GM18858 (cell line): Measurements from ENCODE around the gene BMPR1B.
"Not testable (repeated sequence)": the region's sequence is repeated elsewhere in the genome, so short reads cannot be mapped to it uniquely, and the experiment has no call there.

Experiments
- ATAC-seq: cut with Tn5 transposase; IDR thresholded peaks from one replicate; pipeline ENCODE4 v1.9.1; 2021; ENCODE audit not compliant: unreplicated experiment

BMPR1B gene

DNA sequence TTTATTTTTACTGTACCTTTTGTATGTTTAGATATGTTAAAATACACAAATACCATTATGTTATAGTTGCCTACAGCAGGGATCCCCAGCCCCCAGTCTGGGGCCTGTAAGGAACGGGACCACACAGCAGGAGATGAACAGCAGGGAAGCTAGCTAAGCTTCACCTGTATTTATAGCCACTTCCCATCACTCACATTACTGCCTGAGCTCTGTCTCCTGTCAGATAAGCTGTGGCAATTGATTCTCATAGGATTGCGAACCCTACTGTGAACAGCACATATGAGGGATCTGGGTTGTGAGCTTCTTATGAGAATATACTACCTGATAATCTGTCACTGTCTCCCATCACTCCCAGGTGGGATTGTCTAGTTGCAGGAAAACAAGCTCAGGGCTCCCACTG, 73.9 kb downstream of the BMPR1B start:
- no peak for ATAC-seq

DNA sequence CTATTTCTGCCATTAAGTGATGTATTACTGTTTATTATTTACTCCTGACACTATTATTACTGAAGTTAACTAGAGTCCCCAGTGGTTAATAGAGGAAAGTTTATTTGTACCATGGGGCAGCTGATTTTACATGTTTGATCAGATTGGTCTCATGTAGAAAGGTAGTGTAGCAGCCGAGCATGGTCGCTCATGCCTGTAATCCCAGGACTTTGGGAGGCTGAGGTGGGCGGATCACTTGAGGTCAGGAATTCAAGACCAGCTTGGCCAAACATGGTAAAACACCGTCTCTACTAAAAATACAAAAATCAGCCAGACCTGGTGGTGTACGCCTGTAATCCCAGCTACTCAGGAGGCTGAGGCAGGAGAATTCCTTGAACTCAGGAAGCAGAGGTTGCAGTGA, 74.6 kb downstream of the BMPR1B start:
- ATAC-seq: not testable (repeated sequence)

DNA sequence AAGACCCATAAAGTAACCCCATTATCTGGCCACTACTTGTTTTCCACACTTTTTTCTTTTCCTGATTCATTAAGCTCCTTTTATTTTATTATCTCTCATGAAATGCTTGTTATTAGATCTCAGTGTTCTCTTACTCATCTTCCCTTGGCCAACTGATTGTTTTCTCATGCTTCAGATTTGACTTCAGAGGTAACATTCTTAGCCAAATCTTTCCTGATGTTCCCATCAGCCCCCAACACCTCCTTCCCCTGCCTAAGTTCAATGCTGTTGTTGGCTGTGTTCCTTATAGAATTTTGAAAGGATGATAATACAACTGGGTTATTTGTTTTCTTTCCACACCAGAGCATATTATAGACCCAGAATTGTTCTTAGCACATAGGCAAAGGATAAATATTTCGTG, 75.6 kb downstream of the BMPR1B start:
- ATAC-seq: no peak

DNA sequence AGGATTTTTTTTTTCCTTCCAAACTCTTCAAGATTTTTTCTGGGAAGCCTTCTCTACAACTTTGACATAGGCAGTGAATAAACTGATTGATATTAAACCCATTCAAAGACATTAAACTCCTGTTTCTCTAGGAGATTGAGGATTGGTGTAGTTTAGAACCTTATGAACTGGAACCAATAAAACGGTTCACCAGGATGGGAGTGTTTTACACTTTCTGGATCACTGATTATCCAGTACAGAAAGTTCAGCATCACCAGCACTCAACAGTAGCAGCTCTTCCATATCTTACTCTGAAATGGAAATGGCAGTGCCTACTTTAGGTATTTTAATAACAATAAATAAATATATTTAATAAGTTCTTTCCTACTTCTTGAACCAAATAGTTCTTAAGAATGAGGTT, 76.7 kb downstream of the BMPR1B start:
- ATAC-seq: no peak

DNA sequence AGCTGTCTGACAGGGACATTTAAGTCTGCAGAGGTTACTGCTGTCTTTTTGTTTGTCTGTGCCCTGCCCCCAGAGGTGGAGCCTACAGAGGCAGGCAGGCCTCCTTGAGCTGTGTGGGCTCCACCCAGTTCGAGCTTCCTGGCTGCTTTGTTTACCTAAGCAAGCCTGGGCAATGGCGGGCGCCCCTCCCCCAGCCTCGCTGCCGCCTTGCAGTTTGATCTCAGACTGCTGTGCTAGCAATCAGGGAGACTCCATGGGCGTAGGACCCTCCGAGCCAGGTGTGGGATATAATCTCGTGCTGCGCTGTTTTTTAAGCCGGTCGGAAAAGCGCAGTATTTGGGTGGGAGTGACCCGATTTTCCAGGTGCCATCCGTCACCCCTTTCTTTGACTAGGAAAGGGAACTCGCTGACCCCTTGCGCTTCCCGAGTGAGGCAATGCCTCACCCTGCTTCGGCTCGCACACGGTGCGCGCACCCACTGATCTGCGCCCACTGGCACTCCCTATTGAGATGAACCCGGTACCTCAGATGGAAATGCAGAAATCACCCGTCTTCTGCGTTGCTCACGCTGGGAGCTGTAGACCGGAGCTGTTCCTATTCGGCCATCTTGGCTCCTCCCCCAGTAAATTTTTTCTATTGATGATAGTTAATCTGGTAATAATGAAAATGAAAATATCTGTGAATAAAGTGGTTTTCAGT, 83.6 kb downstream of the BMPR1B start:
- ATAC-seq: not testable (repeated sequence)

DNA sequence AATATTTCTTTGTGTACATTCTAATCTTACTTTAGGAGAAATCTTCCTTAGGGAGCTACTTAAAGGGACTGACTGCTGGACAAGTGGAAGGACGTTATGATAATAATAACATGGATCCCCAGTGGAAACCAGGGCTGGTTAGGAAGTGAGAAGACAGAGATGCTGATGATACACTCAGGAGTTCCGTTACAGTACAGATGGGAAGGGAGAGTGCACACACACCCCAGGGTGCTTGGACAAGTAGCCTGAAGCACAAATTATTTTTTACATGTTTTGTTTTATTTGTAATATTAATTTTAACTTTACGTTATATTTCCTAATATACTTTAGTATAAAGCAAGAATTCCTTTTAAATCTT, 84.1 kb downstream of the BMPR1B start:
- ATAC-seq: no peak

DNA sequence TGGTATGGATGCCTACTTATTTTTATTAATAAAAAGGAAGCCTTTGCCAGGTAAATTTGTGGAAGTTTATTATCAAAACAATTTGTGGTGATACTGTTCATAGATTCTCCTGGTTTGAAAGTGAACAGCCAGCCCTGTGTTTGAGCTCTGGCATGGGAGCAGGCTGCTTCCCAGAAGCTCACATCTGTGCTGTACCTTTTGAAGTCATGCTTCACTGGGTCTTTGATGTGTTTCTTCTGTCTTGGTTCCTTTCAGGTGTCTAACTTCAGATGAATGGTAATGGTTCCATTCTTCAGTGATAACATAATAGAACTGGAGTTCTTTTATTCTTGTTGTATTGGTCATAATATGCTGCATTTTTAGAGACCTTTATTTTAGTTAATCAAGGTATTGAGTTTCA, 85.5 kb downstream of the BMPR1B start:
- no peak for ATAC-seq

DNA sequence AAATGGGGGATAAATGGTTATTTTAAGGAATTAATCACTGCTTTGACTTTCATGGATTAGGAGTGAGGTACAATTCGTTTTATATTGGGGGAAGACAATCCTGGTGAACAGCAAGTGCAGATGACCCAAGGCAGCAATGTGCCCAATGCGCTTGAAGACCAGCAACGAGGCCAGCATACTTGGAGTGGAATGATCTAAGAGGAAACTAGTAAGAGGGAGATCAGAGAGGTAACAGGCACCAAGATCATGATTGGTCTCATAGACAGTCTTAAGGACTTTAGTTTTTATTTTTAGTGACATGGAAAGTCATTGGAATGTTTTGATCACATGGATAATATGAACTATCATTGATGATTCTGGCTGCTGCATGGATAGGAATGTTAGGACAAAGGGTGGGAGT, 90.6 kb downstream of the BMPR1B start:
- ATAC-seq: no peak

DNA sequence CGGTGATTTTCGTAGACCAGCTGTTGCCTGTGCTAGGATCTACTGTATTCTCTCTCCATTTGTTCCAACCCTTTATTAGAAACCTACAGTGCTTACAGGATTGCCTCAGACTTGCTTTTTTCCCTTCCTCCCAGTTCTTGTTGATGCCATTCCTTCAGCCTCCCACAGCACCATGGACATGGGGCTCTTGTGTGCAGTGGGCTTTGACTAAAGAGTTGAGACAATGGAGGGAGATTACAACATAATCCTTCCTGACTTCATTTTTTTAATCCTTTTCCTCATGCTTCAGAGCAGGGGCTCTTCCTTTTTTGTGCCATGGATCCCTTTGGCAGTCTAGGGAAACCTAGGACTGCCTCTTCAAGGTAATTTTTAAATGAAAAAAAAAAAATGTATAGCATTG, 92.1 kb downstream of the BMPR1B start:
- no peak for ATAC-seq

DNA sequence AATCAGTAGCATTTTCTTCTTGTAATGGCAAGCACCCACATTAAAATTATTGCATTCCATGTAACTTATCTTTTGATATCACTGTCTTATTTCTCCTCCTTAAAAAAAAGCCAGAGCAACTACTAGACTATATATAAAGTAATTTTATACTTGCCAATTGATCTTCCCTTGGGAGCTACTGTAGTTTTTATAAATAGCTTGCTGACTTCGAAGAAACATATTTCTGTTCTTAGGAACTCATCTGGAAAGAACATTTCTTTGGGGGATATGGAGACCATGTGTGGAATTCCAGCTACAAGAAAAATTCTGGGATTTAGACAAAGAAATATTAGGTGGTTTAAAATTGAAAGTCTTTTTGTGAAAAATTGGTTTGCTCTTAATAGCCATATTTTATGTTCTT, 94.9 kb downstream of the BMPR1B start:
- ATAC-seq: no peak

DNA sequence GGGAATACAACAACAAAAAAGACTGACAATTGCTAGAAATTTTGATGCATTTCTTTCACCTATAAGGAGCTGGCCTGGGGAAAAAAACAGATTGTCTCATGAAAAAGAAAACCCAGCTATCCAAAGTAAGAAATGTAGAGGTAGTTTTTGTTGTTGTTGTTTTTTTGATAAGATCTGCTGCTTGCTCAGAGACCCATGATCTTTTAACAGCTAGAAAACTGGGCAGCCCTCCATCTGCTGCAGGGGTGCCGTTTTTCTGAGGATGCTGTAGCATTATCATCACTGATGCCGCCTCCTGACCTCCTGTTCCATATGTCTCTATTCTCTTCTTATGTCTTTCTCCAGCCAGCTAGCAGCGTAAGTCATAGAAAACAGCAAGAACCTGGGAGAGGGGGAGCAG, 98.3 kb downstream of the BMPR1B start:
- no peak for ATAC-seq

DNA sequence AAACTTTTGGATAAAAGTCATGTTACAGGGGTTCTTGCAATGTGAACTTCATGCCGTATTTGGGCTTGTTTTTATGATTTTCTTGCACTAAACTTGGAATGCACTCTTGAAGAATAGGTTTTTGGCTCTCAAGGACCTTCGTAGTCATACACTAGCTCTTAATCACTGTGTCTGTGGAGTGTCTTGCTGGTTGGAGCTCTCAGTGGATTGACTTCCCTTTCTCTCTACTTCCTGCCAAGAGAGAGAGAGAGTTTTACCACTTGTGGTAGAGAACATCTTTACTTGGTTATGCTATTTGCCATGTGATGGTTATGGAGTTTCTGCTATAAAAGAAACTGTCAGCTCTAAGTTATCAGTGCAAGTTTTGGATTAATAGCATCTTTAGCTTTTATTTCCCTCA, 112.4 kb downstream of the BMPR1B start:
- ATAC-seq: no peak

DNA sequence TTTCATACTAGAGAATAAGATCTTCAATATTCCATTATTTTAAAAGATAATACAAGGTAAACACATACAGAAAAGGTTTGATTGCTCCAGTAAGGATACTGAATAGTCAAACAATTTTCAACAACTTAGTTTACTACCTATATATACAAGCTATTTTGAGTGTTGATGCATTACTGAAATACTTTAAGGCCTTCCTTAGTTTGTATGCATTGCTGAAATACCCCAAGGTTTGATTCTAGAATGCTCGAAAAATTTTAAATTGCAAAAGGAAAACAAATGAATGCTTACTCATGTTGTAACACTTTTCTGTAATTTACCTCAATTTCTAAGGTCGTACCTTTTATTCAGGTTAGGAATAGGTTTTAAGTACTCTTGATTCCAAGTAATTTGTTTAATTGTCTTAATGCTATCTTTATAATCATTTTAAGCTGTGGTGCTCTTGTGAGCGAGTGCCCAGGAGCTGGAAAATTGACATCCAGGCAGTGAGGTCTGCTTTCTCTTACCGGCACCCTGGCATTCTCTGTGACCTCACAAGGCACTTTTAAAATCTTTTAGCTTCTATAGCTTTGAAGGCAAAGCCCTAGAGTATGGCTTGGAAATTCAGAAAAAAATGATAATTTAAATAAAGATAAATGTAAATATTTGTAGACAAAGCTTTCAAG, 114.0 kb downstream of the BMPR1B start:
- ATAC-seq: no peak

DNA sequence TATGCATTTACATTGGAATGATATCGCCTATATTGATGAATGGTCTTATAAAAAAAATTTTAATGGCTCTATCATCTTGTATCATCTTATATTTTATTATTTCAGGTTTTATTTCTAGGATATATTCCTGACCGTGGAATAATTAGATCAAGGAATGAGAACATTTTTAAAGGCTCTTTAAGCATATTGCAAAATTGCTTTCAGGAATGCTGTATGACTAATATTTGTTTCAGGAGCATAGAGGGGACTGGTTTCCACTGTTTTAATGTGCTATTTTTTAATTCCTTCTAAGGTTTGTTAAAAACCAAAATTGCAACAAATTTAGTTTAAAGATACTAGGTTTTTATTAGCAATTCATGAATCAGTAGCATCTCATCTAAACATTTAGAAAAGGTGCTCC, 120.2 kb downstream of the BMPR1B start:
- no peak for ATAC-seq

DNA sequence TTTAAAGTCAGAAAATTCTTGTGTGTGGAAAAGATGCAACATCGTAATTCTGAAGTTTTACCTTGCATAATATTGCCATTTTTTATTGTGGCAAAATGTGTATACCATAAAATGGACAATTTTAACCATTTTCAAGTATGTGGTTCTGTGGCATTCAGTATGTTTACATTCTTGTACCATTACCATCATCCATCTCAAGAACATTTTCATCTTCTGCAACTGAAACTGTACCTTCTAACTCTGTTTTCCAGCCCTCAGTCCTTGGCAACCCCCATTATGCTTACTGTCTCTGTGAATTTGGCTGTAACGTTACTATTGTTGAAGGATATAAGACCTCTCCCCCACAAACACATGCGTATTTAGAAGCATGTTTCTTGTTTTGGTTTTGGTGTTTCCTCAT, 123.2 kb downstream of the BMPR1B start:
- no peak for ATAC-seq

DNA sequence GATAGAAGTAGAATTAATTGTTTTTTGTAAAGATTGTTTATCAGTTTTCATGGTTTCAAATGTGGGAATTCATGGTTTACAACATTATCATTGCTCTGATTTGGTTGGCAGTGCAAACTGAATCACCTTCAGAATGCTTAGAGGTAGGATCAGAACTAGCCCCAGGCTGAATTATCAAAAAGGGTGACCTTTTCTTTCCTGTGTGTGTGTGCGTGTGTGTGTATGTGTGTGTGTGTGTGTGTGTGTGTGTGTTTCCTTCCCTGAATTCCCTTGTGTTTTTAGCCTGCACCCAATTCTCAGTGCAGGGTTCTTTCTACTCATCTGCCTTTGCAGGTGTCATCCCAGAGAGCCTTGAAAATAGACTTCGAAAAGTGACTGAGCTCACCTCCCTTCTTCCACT, 125.0 kb downstream of the BMPR1B start:
- ATAC-seq: no peak

DNA sequence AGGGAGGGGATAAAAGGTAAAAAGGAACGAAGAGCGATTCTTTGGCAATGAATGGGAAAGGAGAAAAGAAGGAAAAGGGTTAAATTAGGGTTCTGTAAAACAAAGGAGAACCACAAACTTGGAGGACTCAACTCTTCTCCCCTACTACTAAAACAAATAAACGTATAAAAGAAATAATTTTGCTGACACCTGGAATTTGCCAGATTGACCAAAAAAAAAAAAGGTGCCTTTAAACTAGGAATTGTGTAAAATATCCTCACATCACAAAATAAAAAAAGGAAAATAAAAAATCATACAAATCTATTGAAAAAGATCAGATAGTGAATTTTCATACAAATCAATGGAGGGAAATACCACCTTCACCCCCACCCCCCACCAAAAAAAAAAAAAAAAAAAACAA, 129.3 kb downstream of the BMPR1B start:
- no peak for ATAC-seq

DNA sequence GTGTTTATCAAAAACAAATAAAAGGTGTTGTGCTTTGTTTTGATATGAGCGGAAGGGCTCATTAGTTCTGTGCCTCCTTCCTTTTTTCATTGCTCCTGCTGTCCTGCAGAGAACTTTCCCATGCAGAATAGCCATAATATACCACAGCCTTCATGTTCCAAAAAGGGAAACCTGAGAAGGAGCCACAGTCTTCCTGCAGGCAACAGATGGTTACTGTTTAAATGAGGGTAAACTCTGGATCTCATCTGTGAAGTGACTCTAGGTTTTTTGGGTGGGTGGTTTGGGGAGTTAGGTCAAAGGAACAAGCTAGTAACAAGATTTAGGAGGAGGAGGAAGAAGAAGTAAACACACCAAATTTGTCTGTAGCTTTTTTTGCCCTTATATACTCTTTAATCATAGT, 131.8 kb downstream of the BMPR1B start:
- no peak for ATAC-seq

DNA sequence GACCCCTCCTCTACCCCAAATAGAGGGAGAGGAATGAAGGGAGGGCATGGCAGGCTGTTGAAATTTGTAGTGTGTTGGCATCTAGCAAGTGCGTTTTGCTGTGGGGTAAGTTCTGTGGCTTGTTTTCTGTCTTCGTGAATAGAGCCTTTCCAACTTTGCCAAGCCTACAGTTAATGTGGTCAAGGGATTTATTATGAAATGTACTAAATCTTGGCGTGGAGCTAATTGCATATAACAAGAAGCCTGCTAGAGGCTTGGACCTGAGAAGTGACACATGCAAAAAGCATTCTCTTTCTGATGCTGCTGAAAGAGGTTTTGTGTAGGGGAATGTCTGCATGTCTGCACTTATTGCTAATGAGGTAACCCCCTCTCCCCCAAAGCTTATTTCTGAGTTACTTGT, 132.2 kb downstream of the BMPR1B start:
- ATAC-seq: no peak

DNA sequence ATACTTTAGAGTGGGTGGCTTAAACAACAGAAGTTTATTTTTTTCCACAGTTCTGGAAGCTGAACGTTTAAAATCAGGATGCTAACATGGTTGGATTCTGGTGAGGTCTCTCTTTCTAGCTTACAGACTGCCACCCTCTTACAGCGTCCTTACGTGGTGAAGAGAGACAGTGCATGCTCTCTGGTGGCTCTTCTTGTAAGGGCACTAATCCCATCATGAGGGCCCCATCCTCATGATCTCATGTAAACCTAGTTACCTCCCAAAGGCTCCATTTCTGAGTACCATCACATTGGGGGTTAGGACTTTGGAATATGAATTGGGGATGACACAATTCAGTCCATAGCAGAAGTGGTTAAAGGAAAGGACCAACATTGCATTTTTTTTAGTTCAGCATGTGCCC, 132.8 kb downstream of the BMPR1B start:
- ATAC-seq: no peak

DNA sequence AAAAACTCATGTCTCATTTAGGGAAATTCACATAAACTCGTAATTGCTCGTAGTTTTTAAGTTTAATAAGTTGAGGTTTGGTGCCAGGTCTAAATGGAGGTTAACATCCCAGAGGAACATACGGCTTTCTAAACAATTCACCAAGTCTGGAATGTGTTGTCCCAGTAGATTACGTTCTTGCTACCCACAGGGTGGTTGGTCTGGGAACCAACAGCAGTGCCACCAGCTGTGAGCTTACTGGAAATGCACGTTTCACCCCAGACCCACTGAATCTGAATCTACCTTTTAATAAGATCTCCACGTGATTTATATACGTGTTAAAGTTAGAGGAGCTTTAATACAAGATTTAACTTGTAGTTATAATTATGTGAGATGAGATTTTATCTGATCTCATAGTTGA, 134.3 kb downstream of the BMPR1B start:
- no peak for ATAC-seq

DNA sequence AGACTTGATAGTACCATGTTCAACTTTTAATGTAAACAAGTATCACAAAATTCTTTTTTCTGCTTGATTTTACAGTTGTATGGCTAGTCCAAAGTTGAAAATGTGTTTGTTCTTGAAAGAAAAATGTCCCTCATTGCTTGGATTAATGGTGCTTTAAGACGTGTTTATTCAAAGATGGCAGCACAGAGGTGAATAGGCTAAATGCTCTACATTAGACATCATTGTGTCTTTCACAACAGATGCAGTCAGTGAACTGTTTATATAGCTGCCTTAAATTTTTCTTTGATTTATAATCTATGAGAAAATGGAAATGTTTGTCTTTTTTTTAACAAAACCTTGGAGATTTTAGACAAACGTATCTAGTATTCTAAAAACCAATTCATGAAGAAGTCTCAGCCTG, 137.3 kb downstream of the BMPR1B start:
- ATAC-seq: no peak

DNA sequence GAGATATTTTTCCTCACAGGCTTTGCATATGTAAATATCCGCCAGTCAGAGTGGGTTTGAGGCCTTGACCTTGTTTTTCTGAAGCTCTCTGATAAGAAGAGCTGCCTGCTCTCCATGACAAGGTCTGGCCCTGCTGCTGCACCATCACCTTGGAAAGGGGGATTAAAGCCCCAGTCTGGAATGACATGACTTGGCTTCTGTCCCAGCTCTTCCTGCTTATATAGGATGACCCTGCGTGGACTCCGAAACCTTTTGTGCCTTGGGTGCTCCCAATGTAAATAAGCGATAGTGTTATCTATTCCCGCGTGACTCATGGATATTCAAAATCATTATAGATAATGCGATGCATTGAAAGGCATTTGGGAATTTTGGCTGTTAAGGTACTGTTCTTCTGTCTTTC, 139.3 kb downstream of the BMPR1B start:
- no peak for ATAC-seq
